Left renal cortex interstitium (tissue), 4 donors: ENCODE measurements around the gene CALCR. TPM values are rescaled to one million over a fixed set of nuclear protein-coding genes. Genes with fewer than 3 reads are reported as not detected.
"Not testable (repeated sequence)": the region's sequence is repeated elsewhere in the genome, so short reads cannot be mapped to it uniquely, and the experiment has no call there.

Experiments used
- DNase-seq, 4 donors: peaks; one replicate each; pipeline ENCODE4 v3.0.0-alpha.2; 2013; ENCODE audit warnings: low read depth in 4 of 4, low spot score in 2 of 4, missing footprints in 1 of 4
- polyA plus RNA-seq, 4 donors: library from polyadenylated mRNA; unstranded; fragments of 120-200 nt; gene quantifications; one replicate each; pipeline ENCODE4 v1.2.1, GENCODE V29; 2013; ENCODE audit not compliant: insufficient read length in 4 of 4

CALCR gene
- polyA plus RNA-seq, 4 donors, result 0.55 to 0.96 (median 0.91) TPM

- no peak for DNase-seq
These were observed 11.6 kb downstream of the CALCR start for GRCh38 chr7:93562936-93563335.

GRCh38 chr7:93562106-93562505 is 12.4 kb downstream of the CALCR start:
- no peak for DNase-seq

- DNase-seq, result no peak
These were observed 14.7 kb downstream of the CALCR start for GRCh38 chr7:93559639-93560491.

GRCh38 chr7:93558705-93559614 is 15.6 kb downstream of the CALCR start:
- DNase-seq, result no peak

GRCh38 chr7:93551931-93552330 is 22.6 kb downstream of the CALCR start:
- DNase-seq, result no peak

- DNase-seq, result no peak
These were observed 23.2 kb downstream of the CALCR start for GRCh38 chr7:93551063-93551895.

GRCh38 chr7:93547716-93548115 is 26.8 kb downstream of the CALCR start:
- DNase-seq, result no peak

- DNase-seq, result no peak
These were observed 29.8 kb downstream of the CALCR start for GRCh38 chr7:93544691-93545090.

- DNase-seq, result no peak
These were observed 36.5 kb downstream of the CALCR start for GRCh38 chr7:93538061-93538460.

GRCh38 chr7:93535616-93536015 is 38.9 kb downstream of the CALCR start:
- no peak for DNase-seq

- DNase-seq, result no peak
These were observed 43.8 kb downstream of the CALCR start for GRCh38 chr7:93530701-93531100.

GRCh38 chr7:93516834-93517233 is 57.7 kb downstream of the CALCR start:
- no peak for DNase-seq

GRCh38 chr7:93515144-93515543 is 59.4 kb downstream of the CALCR start:
- no peak for DNase-seq

- no peak for DNase-seq
These were observed 65.2 kb downstream of the CALCR start for GRCh38 chr7:93509303-93509702.

GRCh38 chr7:93503088-93503487 is 71.4 kb downstream of the CALCR start:
- DNase-seq, result no peak

GRCh38 chr7:93491860-93492259 is 82.7 kb downstream of the CALCR start:
- DNase-seq, result not testable (repeated sequence)

- no peak for DNase-seq
These were observed 97.8 kb downstream of the CALCR start for GRCh38 chr7:93476491-93477344.

- no peak for DNase-seq
These were observed 98.7 kb downstream of the CALCR start for GRCh38 chr7:93475811-93476210.

- no peak for DNase-seq
These were observed 103.1 kb downstream of the CALCR start for GRCh38 chr7:93471456-93471855.

- no peak for DNase-seq
These were observed 110.8 kb downstream of the CALCR start for GRCh38 chr7:93463764-93464163.
